K562 (cell line): ENCODE results near the gene TSPAN11. TPM values are rescaled to one million over a fixed set of nuclear protein-coding genes. Genes with fewer than 3 reads are reported as not detected.

ENCODE experiments used
- CAMTA2 ChIP-seq: fragments of 250-450 bp; sonication (Bioruptor Pico); conservative IDR thresholded peaks from 2 replicates; pipeline ENCODE4 v1.5.1; 2022
- FUS ChIP-seq: fragments of 200-400 bp; formaldehyde crosslinking; optimal IDR thresholded peaks from 2 replicates; pipeline ENCODE3; 2017; ENCODE audit warnings: low read depth, low read length
- MGA ChIP-seq: fragments of 450-650 bp; IDR thresholded peaks from 2 replicates; pipeline ENCODE4 v1.6.1; 2016; ENCODE audit warnings: mild to moderate bottlenecking, moderate library complexity
- polyA plus RNA-seq, 8 experiments: library from polyadenylated mRNA; depleted of rRNA in 4 of 8; stranded (reverse) in 5 of 8; unstranded in 3 of 8; fragments of >200 nt; fragmentation: Nextera tagmentation in 2 of 8; fragmentation: Illumina TruSeq in 1 of 8; extraction: Ambion mirVana in 2 of 8; extraction: Trizol in 1 of 8; gene quantifications; 2 replicates each; pipeline versions ENCODE4 v1.2.1 to v1.2.3, GENCODE V29; 2011 to 2014; ENCODE audit warnings: inconsistent platforms in 1 of 8, missing spikeins in 1 of 8
- total RNA-seq, 7 experiments: library from RNA; depleted of rRNA in 6 of 7; stranded (reverse); fragments of >200 nt in 6 of 7; fragmentation: Illumina TruSeq in 2 of 7; extraction: Trizol in 2 of 7; gene quantifications; 2 replicates each; pipeline versions ENCODE4 v1.2.1 to v1.2.3, GENCODE V29; 2011 to 2021; ENCODE audit warnings: low replicate concordance in 1 of 7

Gene TSPAN11
- total and polyA plus RNA-seq, 9 of the 15 experiments (the other 6 are each of a cell fraction or from before 2014, with no cell fraction given), result not detected

- TF ChIP-seq MGA, result no peak
- TF ChIP-seq CAMTA2 (CRISPR knock-in tag), result no peak
- TF ChIP-seq FUS, result no peak
Observed at GRCh38 chr12:30988646-30989286, 62.2 kb downstream of the TSPAN11 start (continued).
